ENCODE measurements around the gene IFT74.

GRCh38 chr9:26975728-26976707, 19.8 kb downstream of the IFT74 start:
- TF ChIP-seq CTCF (IDR thresholded peaks at IDR 0.05) (peak in 4 of 6 experiments; percentile 46 to 72 (median 68)), POLR2A (IDR thresholded peaks at IDR 0.05) (no peak)
